Measurements from ENCODE around the gene EGLN3.

DNA sequence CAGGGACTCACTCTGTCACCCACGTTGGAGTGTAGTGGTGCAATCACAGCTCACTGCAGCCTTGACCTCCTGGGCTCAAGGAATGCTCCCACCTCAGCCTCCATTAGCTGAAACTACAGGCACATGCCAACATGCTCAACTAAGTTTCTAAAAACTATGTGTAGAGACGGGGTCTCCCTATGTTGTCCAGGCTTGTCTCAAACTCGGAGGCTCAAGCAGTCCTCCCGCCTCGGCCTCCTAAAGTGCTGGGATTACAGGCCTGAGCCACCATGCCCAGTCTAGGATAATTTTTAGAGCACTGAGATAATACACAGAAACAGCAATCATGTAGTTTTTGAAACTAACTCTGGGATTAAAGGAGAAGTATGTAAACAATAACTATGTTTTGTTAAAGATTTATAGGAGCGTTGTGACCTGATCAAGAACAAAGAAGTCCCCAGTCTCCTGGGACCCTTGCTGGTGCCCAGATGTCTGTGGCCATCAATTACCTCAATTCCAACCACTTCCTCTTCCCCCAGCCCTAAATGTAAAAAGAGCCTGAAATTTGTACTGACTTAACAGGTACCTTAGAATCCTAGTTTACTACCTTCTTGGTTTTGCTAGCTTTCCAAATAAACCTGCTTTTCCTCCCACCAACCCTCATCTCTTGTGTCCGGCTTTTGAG, 28.9 kb upstream of the EGLN3 start:
- TF ChIP-seq EZH2 (IDR thresholded peaks at IDR 0.05; ENCODE audit: borderline replicate concordance, low read depth, low read length, severe bottlenecking) = no peak
- no peak for TF ChIP-seq CTCF (IDR thresholded peaks at IDR 0.05; ENCODE audit: extremely low read depth in 1 of 2, insufficient read depth in 1 of 2, low read depth in 1 of 2, low read length in 2 of 2)
- no peak for TF ChIP-seq POLR2A (IDR thresholded peaks at IDR 0.05; ENCODE audit: low read depth, low read length)
- TF ChIP-seq POLR2AphosphoS5 (IDR thresholded peaks at IDR 0.05; ENCODE audit: insufficient read depth, low read depth, low read length) = no peak

All from endothelial cell of umbilical vein (primary cell).